ENCODE data around the gene SETX.

- TF ChIP-seq CTCF (IDR thresholded peaks at IDR 0.05) (no peak), EZH2 (IDR thresholded peaks at IDR 0.05; ENCODE audit: borderline replicate concordance, insufficient read depth, low read depth, low read length, poor library complexity, severe bottlenecking) (no peak)
These were observed 49.6 kb upstream of the SETX start for GRCh38 chr9:132404228-132404881.

Data from B cell (primary cell).